Measurements from ENCODE around the gene DNASE1L1.
"Not testable (repeated sequence)": the region's sequence is repeated elsewhere in the genome, so short reads cannot be mapped to it uniquely, and the experiment has no call there.

Gene DNASE1L1

DNA sequence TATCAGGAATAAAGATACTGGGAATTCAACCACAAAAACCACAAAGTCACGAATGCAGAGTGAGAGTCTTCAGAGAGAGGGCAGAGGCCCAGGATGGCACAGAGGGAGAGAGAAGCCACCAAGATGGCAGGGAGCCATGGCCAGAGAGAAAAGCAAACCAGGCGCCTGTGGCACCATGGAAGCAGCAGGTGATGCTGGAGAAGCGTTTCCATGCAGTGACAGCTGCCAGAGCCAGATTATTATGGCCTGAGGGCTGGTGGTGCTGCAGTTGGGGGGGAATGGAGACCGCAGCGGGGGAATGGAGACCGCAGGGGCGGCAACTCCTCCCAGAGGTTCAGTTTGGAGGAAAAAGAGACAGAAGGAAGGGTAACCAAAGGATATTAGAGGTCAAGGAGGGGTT, 8.1 kb upstream of the DNASE1L1 start:
- in situ Hi-C loops (cut with MboI; ENCODE audit: low pct_unique_long_range_greater_than_20kb, low sequenced_read_pairs), result no loop called here
- DNase-seq, result peak; percentile 58

DNA sequence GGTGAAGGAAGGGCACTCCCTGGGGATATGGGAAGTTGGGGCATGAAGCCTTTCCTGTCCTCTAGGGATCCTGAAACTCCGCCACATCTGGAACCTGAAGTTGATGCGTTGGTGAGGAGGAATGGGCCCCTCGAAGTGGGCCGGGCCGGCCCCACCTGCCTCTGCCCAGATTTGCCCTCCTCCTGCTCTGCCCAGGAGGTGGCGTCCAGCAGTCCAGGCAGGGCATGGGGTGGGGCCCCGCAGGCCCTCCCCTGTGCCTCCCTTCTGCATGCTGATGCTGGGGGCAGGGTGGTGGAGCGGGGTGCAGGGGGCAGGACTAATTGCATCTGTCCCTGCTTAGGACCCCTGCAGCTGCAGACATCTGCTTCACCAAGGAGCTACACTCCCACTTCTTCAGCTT, 4.1 kb upstream of the DNASE1L1 start:
- no peak for DNase-seq
- in situ Hi-C loops (cut with MboI; ENCODE audit: low pct_unique_long_range_greater_than_20kb, low sequenced_read_pairs), result no loop called here

- in situ Hi-C loops (cut with MboI; ENCODE audit: low pct_unique_long_range_greater_than_20kb, low sequenced_read_pairs), result no loop called here
- DNase-seq, result peak; percentile 62
Observed at GRCh38 chrX:154412468-154412867, 3.4 kb upstream of the DNASE1L1 start.

- in situ Hi-C loops (cut with MboI; ENCODE audit: low pct_unique_long_range_greater_than_20kb, low sequenced_read_pairs), result no loop called here
- DNase-seq, result peak; percentile 55
Observed at GRCh38 chrX:154411981-154412340, 2.9 kb upstream of the DNASE1L1 start.

GRCh38 chrX:154408659-154409221, 314 bp downstream of the DNASE1L1 start:
- in situ Hi-C loops (cut with MboI; ENCODE audit: low pct_unique_long_range_greater_than_20kb, low sequenced_read_pairs), result no loop called here
- DNase-seq, result no peak

DNA sequence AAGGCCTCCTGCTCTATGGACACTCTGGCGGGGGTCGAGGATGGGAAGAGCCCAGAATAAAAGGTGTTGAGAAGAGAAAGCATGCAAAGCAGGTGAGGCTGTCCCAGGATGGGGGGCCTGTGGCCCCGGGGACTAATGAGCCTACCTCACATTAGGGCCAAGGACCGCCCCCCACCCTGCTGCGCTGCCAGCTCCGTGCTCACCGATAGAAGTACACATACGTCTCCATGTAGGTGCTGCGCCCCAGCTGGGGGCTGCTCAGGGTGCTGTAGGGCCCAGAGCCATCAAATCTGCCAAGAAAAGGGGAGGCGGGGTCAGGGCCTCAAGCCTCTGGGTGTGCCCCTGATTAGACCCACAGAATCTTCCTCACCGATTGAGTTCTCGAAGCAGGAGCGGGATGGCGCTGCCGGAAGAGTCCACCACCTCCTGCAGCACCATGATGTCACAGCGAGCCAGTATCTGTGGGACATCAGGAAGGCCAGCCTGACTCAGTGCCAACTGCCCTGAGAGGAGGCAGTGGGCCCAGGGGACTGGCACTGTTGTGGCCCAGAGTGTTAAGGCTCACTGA, 4.3 kb downstream of the DNASE1L1 start:
- in situ Hi-C loops (cut with MboI; ENCODE audit: low pct_unique_long_range_greater_than_20kb, low sequenced_read_pairs), result no loop called here
- no peak for DNase-seq

DNA sequence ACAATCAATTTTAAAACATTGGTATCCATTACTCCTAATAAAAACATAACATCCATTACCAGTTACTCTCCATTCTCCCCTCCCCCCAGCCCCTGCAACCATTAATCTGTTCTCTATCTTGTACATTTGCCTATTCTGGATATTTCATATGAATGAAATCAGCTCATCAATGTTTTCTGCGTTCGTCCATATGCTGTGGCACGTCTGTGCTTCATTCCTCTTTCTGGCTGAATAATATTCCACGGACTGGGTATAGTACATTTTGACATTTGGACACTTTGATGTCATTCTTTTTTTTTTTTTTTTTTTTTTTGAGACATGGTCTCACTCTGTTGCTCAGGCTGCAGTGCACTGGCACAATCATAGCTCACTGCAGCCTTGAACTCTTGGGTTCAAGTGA, 5.2 kb downstream of the DNASE1L1 start:
- in situ Hi-C loops (cut with MboI; ENCODE audit: low pct_unique_long_range_greater_than_20kb, low sequenced_read_pairs), result no loop called here
- no peak for DNase-seq

DNA sequence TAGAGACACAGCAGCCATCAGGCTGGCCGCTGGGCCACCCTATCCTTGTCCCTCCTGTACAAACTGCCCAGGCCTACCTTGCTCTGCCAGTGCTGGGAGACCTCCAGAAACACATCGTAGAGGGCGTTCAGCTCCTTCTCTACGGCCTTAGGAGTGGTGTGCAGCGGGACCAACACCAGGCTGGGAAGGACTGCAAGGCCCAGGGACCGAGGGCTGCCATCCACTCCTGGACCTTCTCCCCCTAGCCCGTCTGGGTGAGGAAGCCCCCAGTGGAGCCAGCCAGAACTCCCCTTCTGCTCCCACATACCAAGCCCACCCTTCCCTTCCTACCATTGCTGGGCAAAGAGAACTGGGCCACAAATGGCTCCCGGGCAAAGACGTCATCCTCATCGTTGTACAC, 5.9 kb downstream of the DNASE1L1 start:
- no peak for DNase-seq
- in situ Hi-C loops (cut with MboI; ENCODE audit: low pct_unique_long_range_greater_than_20kb, low sequenced_read_pairs), result no loop called here

DNA sequence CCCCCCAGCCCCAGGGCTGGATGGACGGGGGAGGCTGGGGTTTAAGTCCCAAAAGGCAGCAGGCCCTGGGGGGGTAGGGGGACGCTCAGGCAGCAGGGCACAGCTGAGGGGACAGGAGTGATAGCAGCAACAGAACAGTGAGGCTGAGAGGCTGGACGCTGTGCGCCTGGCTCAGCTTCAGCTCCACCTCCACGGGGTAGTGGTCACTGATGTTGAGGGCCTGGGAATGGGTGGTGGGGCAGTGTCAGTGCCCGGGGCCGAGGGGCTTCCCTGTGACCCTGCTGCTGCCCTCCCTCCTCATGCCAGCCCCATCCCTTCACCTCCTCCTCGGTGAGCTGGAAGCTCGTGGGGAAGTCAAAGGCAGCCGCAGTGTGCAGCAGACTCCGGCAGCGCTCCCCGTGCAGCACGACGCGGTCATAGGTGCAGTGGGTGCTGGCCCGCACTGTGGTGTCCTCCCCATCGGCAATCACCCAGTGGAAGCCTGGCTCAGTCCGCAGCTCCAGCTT, 6.4 kb downstream of the DNASE1L1 start:
- no peak for DNase-seq
- in situ Hi-C loops (cut with MboI; ENCODE audit: low pct_unique_long_range_greater_than_20kb, low sequenced_read_pairs), result no loop called here

DNA sequence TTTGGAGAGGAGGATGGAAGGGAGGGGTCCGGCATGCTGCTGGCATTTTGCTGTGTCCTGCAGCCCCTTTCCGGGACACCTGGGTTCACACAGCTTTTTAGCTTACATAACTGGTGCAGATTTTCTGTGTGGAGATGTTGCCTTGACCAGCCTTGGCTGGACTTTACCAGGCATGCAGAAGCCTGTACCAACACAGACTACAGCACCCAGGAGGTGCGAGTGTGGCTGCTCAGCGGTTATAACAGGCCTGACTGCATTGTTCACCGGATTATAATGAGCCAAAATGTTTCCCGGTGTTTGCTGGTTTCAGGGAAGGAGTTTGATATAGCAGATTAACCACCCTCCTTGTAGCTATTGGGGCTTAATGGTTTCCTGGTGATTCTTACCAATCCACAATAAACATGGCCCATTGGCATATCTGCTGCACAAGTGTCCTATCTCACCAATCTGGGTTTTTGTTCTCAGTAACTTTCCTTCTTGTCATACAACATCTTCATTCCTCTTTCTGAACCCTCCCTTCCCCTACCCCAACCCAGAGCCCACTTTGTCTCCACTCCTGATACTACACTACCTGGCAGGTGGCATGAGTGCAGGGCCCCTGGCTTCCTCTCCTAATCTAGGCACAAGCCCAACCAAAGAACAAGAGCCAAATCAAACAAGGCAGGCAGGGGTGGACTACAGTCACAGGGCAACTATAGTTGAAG, 7.0 kb downstream of the DNASE1L1 start:
- peak; percentile 67 for DNase-seq
- in situ Hi-C loops (cut with MboI; ENCODE audit: low pct_unique_long_range_greater_than_20kb, low sequenced_read_pairs), result no loop called here

DNA sequence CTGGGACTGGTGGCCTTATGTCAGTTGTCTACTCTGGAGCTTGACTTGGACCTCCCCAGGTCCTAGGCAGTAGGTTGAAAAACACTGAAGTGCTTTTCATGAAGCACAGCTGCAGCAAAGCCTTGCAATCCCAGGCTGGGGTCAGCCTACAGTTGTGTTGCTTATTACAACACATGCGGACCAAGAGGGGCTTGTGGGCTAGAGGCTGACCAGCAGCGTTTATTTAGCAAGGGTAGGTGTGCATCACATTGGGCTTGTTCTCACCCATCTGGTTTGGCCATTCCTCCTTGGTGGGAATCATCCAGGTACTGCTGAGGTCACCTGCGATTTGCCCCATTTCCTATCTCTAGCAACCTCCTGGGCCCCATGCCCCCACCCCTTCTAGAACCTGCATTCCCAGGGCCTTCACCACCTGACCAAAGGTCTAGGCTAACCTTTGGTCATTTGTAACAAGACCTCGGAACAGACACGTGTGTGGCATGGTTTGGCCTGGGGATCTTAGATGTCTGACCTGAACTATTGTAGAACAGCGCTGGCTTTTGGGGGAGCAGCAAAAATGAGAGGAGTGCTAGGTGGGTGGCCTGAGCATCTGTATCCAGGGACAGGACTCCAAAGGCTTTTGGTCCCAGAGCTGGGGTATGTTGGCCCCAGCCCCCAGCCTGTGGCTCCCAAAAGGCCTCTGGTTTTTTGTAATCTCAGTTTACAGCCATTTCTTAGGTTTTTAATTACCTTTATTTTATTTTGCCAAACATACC, 7.8 kb downstream of the DNASE1L1 start:
- in situ Hi-C loops (cut with MboI; ENCODE audit: low pct_unique_long_range_greater_than_20kb, low sequenced_read_pairs), result no loop called here
- DNase-seq, result peak; percentile 66

GRCh38 chrX:154400369-154400817, 8.7 kb downstream of the DNASE1L1 start:
- in situ Hi-C loops (cut with MboI; ENCODE audit: low pct_unique_long_range_greater_than_20kb, low sequenced_read_pairs); DNase-seq: not testable (repeated sequence)

- in situ Hi-C loops (cut with MboI; ENCODE audit: low pct_unique_long_range_greater_than_20kb, low sequenced_read_pairs), result no loop called here
- DNase-seq, result no peak
Observed at GRCh38 chrX:154399527-154400368, 9.3 kb downstream of the DNASE1L1 start.

DNA sequence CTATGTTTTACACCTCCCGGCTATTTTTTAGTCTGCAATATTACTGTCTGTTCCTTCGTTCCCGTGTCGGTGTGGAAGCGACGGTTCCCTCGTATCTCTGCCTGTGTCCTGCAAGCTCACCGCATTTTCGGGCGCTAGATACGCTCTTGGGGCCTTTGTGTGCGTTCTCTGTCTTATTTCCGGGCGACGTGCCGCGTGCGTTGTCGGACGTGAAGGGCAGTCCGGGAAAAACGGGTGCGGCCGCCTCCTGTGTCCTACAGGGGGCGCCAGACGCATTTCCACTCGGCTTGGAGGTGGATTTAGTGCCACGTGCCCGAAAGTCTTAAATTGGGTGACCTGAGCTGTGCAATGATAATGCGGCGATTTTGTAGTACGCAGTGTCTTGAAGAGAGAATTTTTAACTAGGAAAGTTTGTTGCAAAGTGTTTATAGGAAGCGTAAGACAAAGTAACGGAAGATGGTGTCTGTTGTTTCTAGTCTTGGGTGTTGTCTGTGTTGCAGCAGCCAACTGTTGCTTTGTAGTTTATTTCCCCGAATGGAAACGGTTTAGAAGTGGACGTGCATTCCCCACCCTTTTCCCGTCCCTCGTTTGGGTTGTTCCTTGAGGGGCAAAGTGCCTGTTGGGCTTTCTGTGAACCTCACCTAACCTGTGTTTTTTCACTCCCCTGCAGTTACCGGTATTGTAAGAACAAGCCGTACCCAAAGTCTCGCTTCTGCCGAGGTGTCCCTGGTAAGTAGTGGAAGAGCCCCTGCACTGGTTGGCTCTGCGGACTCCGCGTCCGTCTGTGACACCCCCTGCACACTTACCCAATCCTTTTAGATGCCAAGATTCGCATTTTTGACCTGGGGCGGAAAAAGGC, 10.2 kb downstream of the DNASE1L1 start:
- in situ Hi-C loops (cut with MboI; ENCODE audit: low pct_unique_long_range_greater_than_20kb, low sequenced_read_pairs), result no loop called here
- DNase-seq, result peak; percentile 95

DNA sequence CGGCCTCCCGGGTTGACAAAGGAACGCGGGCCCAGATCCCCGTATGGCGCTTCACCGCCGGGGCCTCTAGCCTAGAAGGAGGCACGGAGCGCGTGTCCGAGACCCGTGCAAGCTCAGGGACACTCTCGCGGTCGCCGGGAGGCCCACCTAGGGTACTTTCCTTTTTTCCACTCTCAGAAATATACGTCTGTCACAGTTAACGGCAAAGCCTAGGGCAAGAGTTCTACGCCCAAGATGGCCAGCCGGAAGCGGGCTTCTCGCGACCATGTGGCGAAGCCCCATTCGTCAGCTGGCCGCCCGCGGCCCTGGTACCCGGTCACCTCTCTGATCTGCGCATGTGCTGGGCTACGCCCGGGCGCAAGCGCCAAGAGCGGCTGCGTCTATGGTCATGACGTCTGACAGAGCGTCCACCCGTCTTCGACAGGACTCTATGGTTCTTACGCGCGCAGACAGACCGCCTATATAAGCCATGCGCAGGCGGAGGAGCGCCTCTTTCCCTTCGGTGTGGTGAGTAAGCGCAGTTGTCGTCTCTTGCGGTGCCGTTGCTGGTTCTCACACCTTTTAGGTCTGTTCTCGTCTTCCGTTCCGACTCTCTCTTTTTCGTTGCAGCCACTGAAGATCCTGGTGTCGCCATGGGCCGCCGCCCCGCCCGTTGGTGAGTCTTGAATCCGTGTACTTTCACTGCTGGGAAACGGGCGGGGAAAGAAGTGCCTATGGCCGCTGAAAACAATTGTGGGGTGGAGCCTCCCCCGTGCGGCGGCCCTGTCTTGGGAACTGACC, 11.0 kb downstream of the DNASE1L1 start, which contains the start of gene RPL10:
RPL10 (plus strand) TSS at position 490 of the 780 bp plus-strand sequence; CDS start at position 633, 143 bp downstream.
- in situ Hi-C loops (cut with MboI; ENCODE audit: low pct_unique_long_range_greater_than_20kb, low sequenced_read_pairs), result no loop called here
- DNase-seq, result peak; percentile 97

- in situ Hi-C loops (cut with MboI; ENCODE audit: low pct_unique_long_range_greater_than_20kb, low sequenced_read_pairs), result no loop called here
- DNase-seq, result peak; percentile 81
Observed at GRCh38 chrX:154396973-154397887, 11.8 kb downstream of the DNASE1L1 start.
